ENCODE results near the gene CHD5.

CHD5 gene

GRCh38 chr1:6208723-6209660 lies 28.9 kb upstream of the CHD5 start:
- Mint-ChIP-seq H3K4me3 (peak overlapping the region; percentile 30), H3K36me3 (no peaks in the 10 kb centered on the region), H3K27me3 (peaks cover 12% of the 10 kb centered on the region), H3K9me3 (ENCODE audit: low read depth) (no peaks in the 10 kb centered on the region), H3K27ac (no peak overlapping the region), H3K4me1 (ENCODE audit: low read depth) (peaks cover 13% of the 10 kb centered on the region)

- Mint-ChIP-seq H3K4me3 (peak overlapping the region; percentile 35), H3K9me3 (ENCODE audit: low read depth) (no peaks in the 10 kb centered on the region), H3K36me3 (no peaks in the 10 kb centered on the region), H3K4me1 (ENCODE audit: low read depth) (peaks cover 13% of the 10 kb centered on the region), H3K27me3 (peaks cover 12% of the 10 kb centered on the region), H3K27ac (no peak overlapping the region)
These were observed 27.8 kb upstream of the CHD5 start for GRCh38 chr1:6207921-6208320.

DNA sequence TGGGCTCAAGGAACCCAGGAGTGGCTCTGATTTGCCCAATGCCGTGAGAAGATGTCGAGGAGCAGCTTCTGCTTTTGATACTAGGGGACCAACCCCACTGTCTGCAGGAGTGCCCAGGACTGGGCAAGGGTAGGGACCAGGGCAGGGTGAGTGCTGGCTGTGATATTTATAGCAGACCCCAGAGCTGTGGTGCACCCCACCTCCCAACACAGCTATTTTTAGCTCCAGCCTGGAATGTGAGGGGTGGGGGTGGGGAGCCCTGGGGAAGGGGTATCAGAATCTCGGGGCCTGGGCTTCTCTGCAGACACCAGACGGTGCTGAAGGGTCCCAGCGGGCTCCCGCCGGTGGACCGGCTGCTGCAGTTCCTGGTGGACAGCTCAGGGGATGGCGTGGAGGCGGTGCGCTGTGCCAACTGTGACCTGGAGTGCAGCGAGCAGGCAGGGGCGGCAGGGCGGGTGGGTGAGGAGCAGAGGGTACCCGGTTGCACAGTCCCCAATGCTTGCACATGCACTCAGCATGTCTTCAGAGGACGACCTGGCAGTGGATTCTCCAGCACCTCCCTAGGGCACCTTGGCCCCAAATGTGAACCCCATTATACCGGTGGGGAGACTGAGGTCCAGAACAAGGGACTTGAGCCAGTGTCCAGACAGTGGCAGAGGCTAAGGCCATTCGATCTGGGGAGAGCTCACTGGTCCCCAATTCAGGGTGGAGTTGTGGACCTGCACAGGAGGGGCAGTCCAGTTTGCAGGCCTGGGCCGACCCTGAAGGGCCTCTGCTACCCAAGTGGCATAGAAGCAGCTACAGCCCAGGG lies 27.2 kb upstream of the CHD5 start:
- peaks cover 13% of the 10 kb centered on the region for H3K4me1 Mint-ChIP-seq (ENCODE audit: low read depth)
- H3K4me3 Mint-ChIP-seq = peak overlapping the region; percentile 72
- no peaks in the 10 kb centered on the region for H3K9me3 Mint-ChIP-seq (ENCODE audit: low read depth)

GRCh38 chr1:6206520-6206855 lies 26.4 kb upstream of the CHD5 start:
- H3K9me3 Mint-ChIP-seq (ENCODE audit: low read depth) = no peaks in the 10 kb centered on the region
- H3K27me3 Mint-ChIP-seq = peaks cover 8% of the 10 kb centered on the region
- no peak overlapping the region for H3K27ac Mint-ChIP-seq
- peak overlapping the region; percentile 72 for H3K4me3 Mint-ChIP-seq
- H3K4me1 Mint-ChIP-seq (ENCODE audit: low read depth) = peaks cover 13% of the 10 kb centered on the region
- H3K36me3 Mint-ChIP-seq = no peaks in the 10 kb centered on the region

More for the DNA sequence above, 27.2 kb upstream of the CHD5 start:
- no peaks in the 10 kb centered on the region for H3K36me3 Mint-ChIP-seq
- H3K27ac Mint-ChIP-seq = no peak overlapping the region
- H3K27me3 Mint-ChIP-seq = peaks cover 11% of the 10 kb centered on the region

- Mint-ChIP-seq H3K4me1 (ENCODE audit: low read depth) (peaks cover 13% of the 10 kb centered on the region), H3K4me3 (peak within 1 kb of the TSS; percentile 77), H3K9me3 (ENCODE audit: low read depth) (no peaks in the 10 kb centered on the region), H3K27me3 (peaks cover 8% of the 10 kb centered on the region), H3K27ac (no peak within 1 kb of the TSS), H3K36me3 (no peaks in the 10 kb centered on the region)
These were observed 25.9 kb upstream of the CHD5 start, which contains the start of gene RNF207 for GRCh38 chr1:6205849-6206519. RNF207 (plus strand) TSS chr1:6206119; CDS start chr1:6206536, 417 bp downstream.

DNA sequence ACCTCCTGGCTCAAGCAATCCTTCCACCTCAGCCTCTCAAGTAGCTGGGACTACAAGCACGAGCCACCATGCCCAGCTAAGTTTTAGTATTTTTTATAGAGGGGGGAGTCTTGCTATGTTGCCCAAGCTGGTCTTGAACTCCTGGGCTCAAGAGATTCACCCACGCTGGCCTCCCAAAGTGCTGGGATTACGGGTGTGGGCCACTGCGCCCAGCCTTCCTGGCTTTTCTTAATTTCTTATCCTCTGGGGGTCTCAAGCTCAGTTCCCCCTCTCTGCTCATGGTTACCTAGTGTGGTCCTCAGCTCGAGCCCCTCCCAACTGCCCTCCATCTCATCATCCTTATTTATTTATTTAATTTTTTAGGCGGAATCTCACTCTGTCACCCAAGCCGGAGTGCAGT lies 22.1 kb upstream of the CHD5 start:
- Mint-ChIP-seq H3K9me3 (ENCODE audit: low read depth) (no peaks in the 10 kb centered on the region), H3K4me3 (no peak overlapping the region), H3K36me3 (peaks cover 14% of the 10 kb centered on the region), H3K27ac (no peak overlapping the region), H3K4me1 (ENCODE audit: low read depth) (peaks cover 37% of the 10 kb centered on the region), H3K27me3 (no peaks in the 10 kb centered on the region)

- peaks cover 47% of the 10 kb centered on the region for H3K4me1 Mint-ChIP-seq (ENCODE audit: low read depth)
- peak overlapping the region; percentile 97 for H3K27ac Mint-ChIP-seq
- H3K36me3 Mint-ChIP-seq = peaks cover 17% of the 10 kb centered on the region
- no peaks in the 10 kb centered on the region for H3K9me3 Mint-ChIP-seq (ENCODE audit: low read depth)
- peak overlapping the region; percentile 99 for H3K4me3 Mint-ChIP-seq
- no peaks in the 10 kb centered on the region for H3K27me3 Mint-ChIP-seq
These were observed 20.2 kb upstream of the CHD5 start for GRCh38 chr1:6200188-6200809.

- Mint-ChIP-seq H3K9me3 (ENCODE audit: low read depth) (no peaks in the 10 kb centered on the region), H3K27me3 (no peaks in the 10 kb centered on the region), H3K27ac (peak within 1 kb of the TSS; percentile 97), H3K4me1 (ENCODE audit: low read depth) (peaks cover 42% of the 10 kb centered on the region), H3K36me3 (peaks cover 17% of the 10 kb centered on the region), H3K4me3 (peak within 1 kb of the TSS; percentile 99)
These were observed 19.4 kb upstream of the CHD5 start, which contains the start of gene RPL22 for GRCh38 chr1:6199298-6200187. RPL22 (minus strand) TSS chr1:6199595; CDS start chr1:6199573, 22 bp downstream.

- Mint-ChIP-seq H3K27ac (peak overlapping the region; percentile 97), H3K9me3 (ENCODE audit: low read depth) (no peaks in the 10 kb centered on the region), H3K27me3 (no peaks in the 10 kb centered on the region), H3K4me1 (ENCODE audit: low read depth) (peaks cover 42% of the 10 kb centered on the region), H3K36me3 (peaks cover 17% of the 10 kb centered on the region), H3K4me3 (peak overlapping the region; percentile 99)
These were observed 18.7 kb upstream of the CHD5 start for GRCh38 chr1:6198646-6199297.

DNA sequence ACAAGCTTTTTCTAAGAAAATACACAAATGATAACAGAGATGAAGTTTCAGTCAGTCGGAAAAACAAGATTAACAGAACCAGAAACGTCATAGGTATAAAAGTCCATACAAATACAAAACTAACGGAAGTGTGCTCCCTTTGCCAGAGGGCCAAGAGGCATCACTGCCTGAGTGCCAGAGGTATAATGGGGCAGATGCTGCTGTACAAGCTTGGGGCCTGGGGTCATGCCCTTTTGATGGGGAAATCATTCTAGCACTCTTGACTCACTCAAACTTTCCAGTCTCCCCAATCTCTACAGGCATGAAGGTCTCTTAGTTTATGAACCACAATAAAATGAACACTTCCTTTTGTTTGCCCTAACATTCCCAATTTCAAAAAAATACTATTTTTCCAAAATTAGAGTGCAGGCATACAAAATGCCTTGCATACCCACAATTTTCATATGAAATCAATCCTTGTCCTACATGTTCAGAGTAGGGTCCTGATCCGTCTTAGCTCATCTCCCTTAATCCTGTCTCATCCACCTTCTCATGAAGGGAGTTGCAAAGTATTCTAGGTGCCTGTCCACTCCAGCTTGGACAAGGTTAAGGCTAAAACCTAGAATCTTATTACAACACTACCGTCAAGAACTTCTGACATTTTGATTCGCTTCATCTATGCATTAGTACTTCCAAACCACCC lies 17.8 kb upstream of the CHD5 start:
- H3K4me1 Mint-ChIP-seq (ENCODE audit: low read depth) = peaks cover 44% of the 10 kb centered on the region
- H3K27ac Mint-ChIP-seq = peak overlapping the region; percentile 97
- peaks cover 17% of the 10 kb centered on the region for H3K36me3 Mint-ChIP-seq
- no peaks in the 10 kb centered on the region for H3K9me3 Mint-ChIP-seq (ENCODE audit: low read depth)
- H3K27me3 Mint-ChIP-seq = no peaks in the 10 kb centered on the region
- H3K4me3 Mint-ChIP-seq = peak overlapping the region; percentile 99

GRCh38 chr1:6191968-6192367 lies 11.8 kb upstream of the CHD5 start:
- peaks cover 7% of the 10 kb centered on the region for H3K36me3 Mint-ChIP-seq
- no peak overlapping the region for H3K4me3 Mint-ChIP-seq
- no peaks in the 10 kb centered on the region for H3K9me3 Mint-ChIP-seq (ENCODE audit: low read depth)
- H3K4me1 Mint-ChIP-seq (ENCODE audit: low read depth) = peaks cover 27% of the 10 kb centered on the region
- no peaks in the 10 kb centered on the region for H3K27me3 Mint-ChIP-seq
- no peak overlapping the region for H3K27ac Mint-ChIP-seq

DNA sequence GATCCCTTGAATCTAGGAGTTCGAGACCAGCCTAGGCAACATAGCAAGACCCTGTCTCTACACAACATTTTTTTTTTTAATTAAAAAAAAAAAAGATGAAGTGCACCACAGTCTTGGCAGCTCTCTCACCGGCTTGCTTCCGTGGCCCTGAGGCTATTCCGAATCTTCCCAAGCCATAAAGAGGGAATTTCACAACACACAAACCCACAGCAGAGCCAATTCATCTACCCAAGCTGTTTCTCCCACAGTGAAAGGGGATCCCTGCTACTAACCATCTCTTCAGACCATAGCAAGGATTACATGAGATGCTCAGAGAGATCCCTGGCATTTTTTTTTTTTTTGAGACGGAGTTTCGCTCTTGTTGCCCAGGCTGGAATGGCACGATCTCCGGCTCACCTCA lies 8.3 kb upstream of the CHD5 start:
- peaks cover 5% of the 10 kb centered on the region for H3K36me3 Mint-ChIP-seq
- H3K4me3 Mint-ChIP-seq = no peak overlapping the region
- H3K9me3 Mint-ChIP-seq (ENCODE audit: low read depth) = no peaks in the 10 kb centered on the region
- H3K27me3 Mint-ChIP-seq = no peaks in the 10 kb centered on the region
- H3K27ac Mint-ChIP-seq = no peak overlapping the region
- peaks cover 32% of the 10 kb centered on the region for H3K4me1 Mint-ChIP-seq (ENCODE audit: low read depth)

Data from activated naive CD8-positive, alpha-beta T cell (primary cell).